22Rv1 (cell line): ENCODE measurements around the gene BTBD17.

Experiments used
- H3K27ac ChIP-seq: fragments of 450-650 bp; 2 replicates; pipeline ENCODE4 v1.5.1; 2017
- ZFX ChIP-seq: fragments of 450-650 bp; IDR thresholded peaks from 2 replicates; pipeline ENCODE4 v1.6.1; 2017; ENCODE audit warnings: antibody characterized with exemption, borderline replicate concordance
- TF ChIP-seq, protein P1 (sequence below): fragments of 450-650 bp; IDR thresholded peaks from 2 replicates; pipeline ENCODE4 v1.5.1; 2017; ENCODE audit warnings: mild to moderate bottlenecking

The BTBD17 gene

DNA sequence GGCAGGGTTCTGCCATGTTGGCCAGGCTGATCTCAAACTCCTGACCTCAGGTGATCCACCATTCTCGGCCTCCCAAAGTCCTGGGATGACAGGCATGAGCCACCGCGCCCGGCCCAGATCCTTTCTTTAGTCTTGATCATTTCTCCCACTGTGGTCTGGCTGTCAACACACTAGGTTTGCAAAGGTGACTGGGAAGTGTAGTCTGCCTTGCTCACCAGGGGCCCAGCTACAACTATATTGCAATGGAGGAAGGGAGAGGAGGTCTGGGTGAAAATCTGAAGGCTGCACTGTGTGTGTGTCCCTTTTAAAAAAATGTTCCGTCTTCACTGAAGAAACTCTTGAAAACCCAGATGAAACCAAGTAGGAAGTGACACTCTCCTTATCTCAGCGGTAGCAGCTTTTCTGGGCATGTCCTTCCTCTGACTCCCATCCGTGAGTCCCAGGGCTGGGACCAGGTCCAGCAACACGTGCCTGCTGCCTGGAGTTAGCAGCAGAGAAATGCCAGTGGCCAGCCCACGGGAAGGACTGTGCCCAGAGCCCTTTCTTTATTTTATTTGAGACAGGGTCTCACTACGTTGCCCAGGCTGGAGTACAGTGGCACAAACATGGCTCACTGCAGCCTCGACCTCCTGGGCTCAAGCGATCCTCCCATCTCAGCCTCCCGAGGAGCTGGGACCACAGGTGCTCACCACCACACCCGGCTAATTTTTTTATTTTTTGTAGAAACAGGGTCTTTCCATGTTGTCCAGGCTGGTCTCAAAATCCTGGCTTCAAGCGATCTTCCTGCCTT lies 53.5 kb downstream of the BTBD17 start:
- no peak overlapping the region for H3K27ac ChIP-seq
- TF ChIP-seq, protein P1, sequence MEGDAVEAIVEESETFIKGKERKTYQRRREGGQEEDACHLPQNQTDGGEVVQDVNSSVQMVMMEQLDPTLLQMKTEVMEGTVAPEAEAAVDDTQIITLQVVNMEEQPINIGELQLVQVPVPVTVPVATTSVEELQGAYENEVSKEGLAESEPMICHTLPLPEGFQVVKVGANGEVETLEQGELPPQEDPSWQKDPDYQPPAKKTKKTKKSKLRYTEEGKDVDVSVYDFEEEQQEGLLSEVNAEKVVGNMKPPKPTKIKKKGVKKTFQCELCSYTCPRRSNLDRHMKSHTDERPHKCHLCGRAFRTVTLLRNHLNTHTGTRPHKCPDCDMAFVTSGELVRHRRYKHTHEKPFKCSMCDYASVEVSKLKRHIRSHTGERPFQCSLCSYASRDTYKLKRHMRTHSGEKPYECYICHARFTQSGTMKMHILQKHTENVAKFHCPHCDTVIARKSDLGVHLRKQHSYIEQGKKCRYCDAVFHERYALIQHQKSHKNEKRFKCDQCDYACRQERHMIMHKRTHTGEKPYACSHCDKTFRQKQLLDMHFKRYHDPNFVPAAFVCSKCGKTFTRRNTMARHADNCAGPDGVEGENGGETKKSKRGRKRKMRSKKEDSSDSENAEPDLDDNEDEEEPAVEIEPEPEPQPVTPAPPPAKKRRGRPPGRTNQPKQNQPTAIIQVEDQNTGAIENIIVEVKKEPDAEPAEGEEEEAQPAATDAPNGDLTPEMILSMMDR: no peak
- no peak for TF ChIP-seq ZFX
